GM23338 (cell line): ENCODE data around the gene SORD.

Experiments
- CTCF ChIP-seq, 2 experiments: fragments of 200-600 bp in 1 of 2; sonication (generic) in 1 of 2; conservative IDR thresholded peaks; 2 replicates each; pipeline versions ENCODE4 v1.5.1 to v1.6.1; 2016 to 2017; ENCODE audit warnings: antibody characterized with exemption in 2 of 2, low read depth in 2 of 2, mild to moderate bottlenecking in 2 of 2, moderate library complexity in 1 of 2
- POLR2AphosphoS5 ChIP-seq: IDR thresholded peaks from 2 replicates; pipeline ENCODE4 v1.6.1; 2016; ENCODE audit warnings: antibody characterized with exemption, low read depth

- TF ChIP-seq CTCF (conservative IDR thresholded peaks at IDR 0.05; ENCODE audit: low read depth in 2 of 2) = no peak
- TF ChIP-seq POLR2AphosphoS5 = no peak
Measured at GRCh38 chr15:44999105-44999504, 23.9 kb upstream of the SORD start.
